LNCAP (cell line): ENCODE data around the gene SHQ1.

Source experiments
- CTCF ChIP-seq: fragments of 450-650 bp; IDR thresholded peaks from 2 replicates; pipeline ENCODE4 v1.5.1; 2017; ENCODE audit warnings: mild to moderate bottlenecking

The SHQ1 gene

GRCh38 chr3:72797773-72798543 is 50.3 kb downstream of the SHQ1 start:
- no peak for TF ChIP-seq CTCF

DNA sequence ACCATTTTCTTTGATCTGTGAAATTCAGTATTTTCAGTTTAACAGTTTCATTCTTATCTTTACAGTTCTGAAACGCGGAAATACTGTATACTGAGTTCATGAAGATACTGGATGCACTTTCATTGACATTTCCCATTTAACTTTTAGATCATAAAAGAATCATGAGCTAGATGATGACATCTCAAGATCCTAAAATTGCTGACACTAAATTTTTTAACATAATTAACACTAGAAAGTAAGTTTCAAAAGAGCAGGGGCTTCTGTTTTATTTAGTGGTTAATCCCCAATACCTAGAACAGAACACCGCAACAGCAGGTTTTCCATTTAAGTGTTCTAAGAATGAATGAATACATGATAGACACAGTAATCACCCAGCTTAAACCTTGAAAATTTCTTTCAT is 54.2 kb downstream of the SHQ1 start:
- TF ChIP-seq CTCF: no peak

- TF ChIP-seq CTCF: no peak
Observed at GRCh38 chr3:72791161-72791560, 57.1 kb downstream of the SHQ1 start.

DNA sequence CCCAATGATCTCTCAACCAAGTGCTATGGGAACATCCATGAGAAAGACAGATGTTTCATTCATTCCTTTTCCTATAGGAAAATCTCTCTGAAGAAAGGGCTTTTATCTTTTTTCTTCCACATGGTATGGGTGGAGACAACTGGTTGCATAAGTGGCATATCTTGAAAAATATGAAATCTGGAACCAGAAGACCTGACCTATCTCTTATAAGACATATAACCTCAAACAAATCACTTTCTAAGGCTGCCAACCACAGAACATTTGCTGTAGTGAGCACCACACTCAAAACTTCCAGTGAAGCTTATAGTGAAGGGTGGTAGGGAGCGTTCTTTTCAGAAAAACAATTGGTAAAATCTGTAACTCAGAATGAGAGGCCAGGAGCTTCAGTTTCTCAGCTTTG is 58.5 kb downstream of the SHQ1 start:
- TF ChIP-seq CTCF: no peak

- TF ChIP-seq CTCF: no peak
Observed at GRCh38 chr3:72786668-72787067, 61.6 kb downstream of the SHQ1 start.

GRCh38 chr3:72784226-72784625 is 64.0 kb downstream of the SHQ1 start:
- TF ChIP-seq CTCF: no peak

- no peak for TF ChIP-seq CTCF
Observed at GRCh38 chr3:72782521-72782920, 65.7 kb downstream of the SHQ1 start.
